H54 (cell line): ENCODE data around the gene IRX2.

Experiments
- DNase-seq: peaks from one replicate; pipeline ENCODE4 v3.0.0; 2011; ENCODE audit warnings: low spot score, mixed read lengths; ENCODE audit not compliant: insufficient read length
- FAIRE-seq: peaks from 3 replicates; lab custom pipeline; 2011; peaks lifted over from hg19 to GRCh38; lab: Jason Lieb, UNC
- POLR2A ChIP-seq: IDR thresholded peaks from 2 replicates; pipeline ENCODE4 v1.6.1; 2011; ENCODE audit warnings: low read depth, mild to moderate bottlenecking, low read length

Gene IRX2

DNA sequence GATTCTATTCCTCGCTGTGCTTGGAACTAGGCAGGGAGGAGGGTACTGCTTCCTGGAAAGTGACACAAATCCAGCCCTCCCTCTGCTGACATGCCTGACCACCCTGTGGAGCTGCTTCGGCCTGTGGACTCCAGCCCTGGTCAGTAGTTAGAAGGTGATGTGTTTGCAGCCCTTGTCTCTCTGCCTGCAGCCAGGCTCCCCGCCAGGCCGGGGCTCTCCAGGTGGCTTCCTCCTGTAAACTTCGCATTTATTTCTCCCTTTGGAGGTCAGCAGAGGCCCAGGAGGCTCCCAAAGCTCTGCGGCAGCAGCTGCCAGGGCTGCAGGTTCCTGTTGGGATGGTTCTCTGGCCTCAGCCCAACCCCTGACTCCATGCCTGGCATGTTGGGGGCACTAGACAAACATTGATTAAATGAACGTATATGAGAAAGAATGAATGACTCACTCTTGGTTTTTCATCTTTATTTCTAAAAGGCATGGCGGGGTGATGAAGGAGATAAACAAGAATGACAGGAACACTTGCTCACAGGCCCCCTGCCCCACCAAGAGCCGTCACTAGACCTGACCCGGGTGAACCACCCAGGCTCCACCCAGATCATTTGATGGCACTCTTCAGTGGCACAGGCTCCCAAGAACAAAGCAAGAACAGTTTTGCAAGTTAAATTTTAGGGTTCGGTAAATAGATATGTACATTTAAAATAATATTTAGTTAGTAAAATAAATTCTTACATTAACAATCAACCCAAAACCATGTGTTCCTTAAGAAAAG lies 8.4 kb upstream of the IRX2 start:
- FAIRE-seq (no peak), DNase-seq (no peak)
- no peak for TF ChIP-seq POLR2A

- FAIRE-seq (no peak), DNase-seq (no peak)
- no peak for TF ChIP-seq POLR2A
These were observed 7.6 kb upstream of the IRX2 start for GRCh38 chr5:2759091-2759490.

- FAIRE-seq, result no peak
- no peak for TF ChIP-seq POLR2A
- no peak for DNase-seq
These were observed 7.2 kb upstream of the IRX2 start for GRCh38 chr5:2758632-2759031.

- FAIRE-seq (no peak), DNase-seq (no peak)
- no peak for TF ChIP-seq POLR2A
These were observed 6.3 kb upstream of the IRX2 start for GRCh38 chr5:2757563-2758351.

DNA sequence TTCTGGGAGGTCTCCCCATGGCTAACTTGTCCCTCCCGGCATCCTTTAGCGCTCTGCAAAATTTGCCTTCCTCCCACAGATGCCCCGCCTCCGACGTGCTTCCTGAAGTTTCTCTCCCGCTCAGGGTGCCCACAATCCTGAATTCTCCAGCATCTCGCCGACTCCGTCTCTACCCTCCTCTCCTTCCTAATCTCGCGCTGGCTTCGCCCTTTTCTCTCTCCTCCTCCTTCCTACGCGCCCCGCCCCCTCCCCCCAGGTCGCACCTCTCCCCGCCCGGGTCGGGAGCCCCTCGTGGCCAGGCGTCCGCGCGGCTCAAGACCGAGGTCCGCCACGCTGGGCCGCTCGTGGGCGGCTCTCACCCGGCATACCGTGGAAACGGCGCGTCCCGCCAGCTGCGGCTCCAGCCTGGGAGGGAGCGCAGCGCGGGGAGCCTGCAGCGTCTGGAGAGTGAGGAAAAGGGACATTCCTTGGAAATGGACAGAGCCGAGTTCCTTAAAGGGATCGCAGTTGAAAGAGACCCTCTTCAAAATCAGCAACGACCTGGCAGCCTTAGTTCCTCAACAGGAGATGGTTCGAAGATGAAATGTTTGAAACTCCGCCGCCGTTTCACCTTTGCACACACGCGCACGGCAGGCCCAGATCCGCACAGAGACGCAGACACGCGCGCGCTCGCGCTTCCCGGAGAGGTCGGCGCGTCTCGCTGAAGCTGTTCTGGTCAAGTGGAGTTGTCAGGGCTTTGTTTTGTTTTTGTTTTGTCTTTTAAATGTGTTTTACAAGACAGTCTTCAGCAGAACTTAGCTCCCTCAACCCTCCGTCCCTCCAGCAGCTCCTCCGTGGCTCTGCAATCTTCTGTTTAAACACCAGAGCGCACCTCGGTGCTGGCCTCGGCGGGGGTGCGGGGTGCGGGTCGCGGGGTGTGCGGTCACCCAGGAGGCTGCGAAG lies 5.0 kb upstream of the IRX2 start:
- FAIRE-seq, result no peak
- TF ChIP-seq POLR2A, result no peak
- no peak for DNase-seq

GRCh38 chr5:2755681-2756171 lies 4.2 kb upstream of the IRX2 start:
- no peak for FAIRE-seq
- no peak for TF ChIP-seq POLR2A
- DNase-seq, result no peak

- DNase-seq (no peak), FAIRE-seq (no peak)
- TF ChIP-seq POLR2A, result no peak
These were observed 3.7 kb upstream of the IRX2 start for GRCh38 chr5:2755076-2755680.

DNA sequence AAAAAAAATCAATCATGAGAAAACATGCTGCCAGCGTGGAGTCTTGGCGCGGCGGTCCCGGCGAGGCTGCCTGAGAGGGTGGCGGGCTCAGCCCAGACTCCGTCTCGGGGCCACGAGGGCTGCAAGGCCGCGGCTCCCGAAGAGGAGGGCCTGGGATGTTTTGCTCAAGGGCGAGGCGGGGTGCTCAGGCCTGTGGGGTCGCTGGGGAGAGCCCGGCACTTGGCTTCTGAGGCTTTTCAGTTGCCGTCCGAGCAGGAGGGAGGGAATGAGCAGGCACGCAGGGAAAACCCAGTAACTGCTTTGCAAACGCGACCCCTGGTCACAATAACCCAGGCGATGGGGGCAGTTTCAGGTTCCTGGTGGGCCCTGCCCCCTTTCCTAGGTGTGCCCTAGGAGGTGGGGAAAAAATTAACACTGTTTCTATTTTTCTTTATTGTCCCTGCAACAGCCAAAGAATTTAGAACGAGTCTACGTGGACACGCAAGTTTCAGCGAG lies 3.2 kb upstream of the IRX2 start:
- no peak for TF ChIP-seq POLR2A
- FAIRE-seq, result no peak
- no peak for DNase-seq

- no peak for TF ChIP-seq POLR2A
- DNase-seq (no peak), FAIRE-seq (no peak)
These were observed 2.3 kb upstream of the IRX2 start for GRCh38 chr5:2753452-2754420.

DNA sequence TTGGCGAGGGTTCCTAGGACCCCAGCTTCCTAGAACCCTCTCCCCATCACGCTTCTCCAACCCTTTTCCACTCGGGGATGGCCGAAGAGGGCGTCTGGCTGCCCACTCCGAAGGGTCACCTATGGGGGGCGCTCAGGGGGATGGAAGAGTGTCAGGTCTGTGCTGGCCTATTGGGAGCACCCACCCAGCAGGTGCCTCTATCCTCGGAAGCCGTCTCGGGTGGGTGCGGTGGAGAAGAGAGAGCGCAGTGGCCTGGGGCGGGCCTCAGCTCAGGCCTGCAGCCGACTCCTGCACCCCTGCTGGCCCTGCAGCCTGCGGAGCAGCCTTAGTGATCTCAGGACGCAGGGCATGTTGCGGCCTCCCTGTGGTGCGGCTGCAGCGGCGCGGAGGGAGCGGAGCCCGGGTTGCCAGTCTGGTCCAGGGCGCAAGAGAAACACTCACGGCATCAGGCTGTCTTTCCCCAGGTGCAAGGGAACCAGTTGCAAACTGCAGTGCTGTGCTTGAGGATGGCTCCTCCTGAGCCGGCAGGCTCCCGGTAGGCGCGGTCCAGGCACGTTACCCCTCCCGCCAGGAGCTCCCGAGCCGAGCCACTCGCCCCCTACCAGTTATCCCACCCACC lies 1.5 kb upstream of the IRX2 start:
- no peak for TF ChIP-seq POLR2A
- DNase-seq (no peak), FAIRE-seq (no peak)

DNA sequence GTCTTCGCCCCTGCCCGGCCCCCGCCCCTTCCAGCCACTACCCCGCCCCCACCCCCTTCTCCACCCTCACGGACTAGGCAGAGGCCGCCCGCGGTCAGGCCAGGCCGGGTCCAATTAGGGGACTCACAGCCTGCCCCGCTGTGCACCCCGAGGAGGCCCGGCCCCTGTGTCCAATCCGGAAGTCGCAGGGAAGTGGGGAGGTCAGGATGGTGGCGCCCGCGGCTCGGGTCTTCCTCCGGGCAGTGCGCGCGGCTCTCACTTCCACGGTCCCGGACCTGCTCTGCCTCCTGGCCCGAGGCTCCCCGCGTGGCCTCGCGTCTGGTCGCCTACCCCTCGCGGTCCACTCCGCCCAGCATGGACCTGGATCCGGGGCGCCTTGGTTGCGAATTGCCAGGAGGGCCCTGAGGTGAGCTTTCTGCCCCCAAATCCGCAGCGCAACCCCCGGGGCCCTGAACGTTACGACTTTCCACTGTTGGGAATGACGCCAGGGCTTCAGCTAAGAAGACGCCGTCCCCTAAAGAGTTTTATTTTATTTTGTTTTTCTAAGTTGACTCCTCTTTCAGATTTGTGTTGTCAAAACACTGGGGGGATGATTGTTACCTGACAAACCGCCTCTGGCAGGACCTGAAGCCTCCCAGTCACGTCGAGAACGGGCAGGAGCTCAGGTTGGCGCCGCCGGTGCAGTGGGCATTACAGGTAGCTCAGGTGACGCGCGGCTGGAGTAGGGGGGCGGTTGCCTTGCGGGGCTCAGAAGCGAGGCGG lies 763 bp upstream of the IRX2 start:
- FAIRE-seq (no peak), DNase-seq (no peak)
- no peak for TF ChIP-seq POLR2A
